Liver (tissue), 9 donors: ENCODE results near the gene ZSWIM6. TPM values are rescaled to one million over a fixed set of nuclear protein-coding genes. Genes with fewer than 3 reads are reported as not detected.

Experiments
- DNase-seq: peaks from one replicate; pipeline ENCODE4 v3.0.0-alpha.2; 2017; ENCODE audit warnings: low spot score
- H3K27ac ChIP-seq, 2 donors: one replicate each; pipeline ENCODE4 v1.7.0; 2013; ENCODE audit warnings: inconsistent platforms in 2 of 2, low read length in 2 of 2, control low read depth in 1 of 2, low read depth in 1 of 2, mild to moderate bottlenecking in 1 of 2
- H3K27me3 ChIP-seq, 4 donors: one replicate each; pipeline versions ENCODE4 v1.6.1 to v1.7.0; 2013; ENCODE audit warnings: low read length in 3 of 4, inconsistent platforms in 1 of 4, mild to moderate bottlenecking in 1 of 4, moderate library complexity in 1 of 4; ENCODE audit not compliant: control insufficient read depth in 4 of 4, insufficient read depth in 4 of 4
- H3K36me3 ChIP-seq, 4 donors: one replicate each; pipeline versions ENCODE4 v1.6.1 to v1.7.0; 2013; ENCODE audit warnings: low read length in 3 of 4, mild to moderate bottlenecking in 3 of 4, low read depth in 1 of 4, moderate library complexity in 1 of 4; ENCODE audit not compliant: control insufficient read depth in 4 of 4, insufficient read depth in 3 of 4
- H3K4me1 ChIP-seq, 4 donors: one replicate each; pipeline versions ENCODE4 v1.6.1 to v1.7.0; 2013; ENCODE audit warnings: low read length in 3 of 4, mild to moderate bottlenecking in 3 of 4, moderate library complexity in 1 of 4; ENCODE audit not compliant: control insufficient read depth in 4 of 4, insufficient read depth in 4 of 4
- H3K4me3 ChIP-seq, 3 donors: one replicate each; pipeline versions ENCODE4 v1.6.1 to v1.7.0; 2013; ENCODE audit warnings: low read length in 3 of 3, control low read depth in 1 of 3, low read depth in 1 of 3, mild to moderate bottlenecking in 1 of 3
- H3K9ac ChIP-seq, 2 donors: one replicate each; pipeline ENCODE4 v1.7.0; 2013; ENCODE audit warnings: low read length in 2 of 2, mild to moderate bottlenecking in 2 of 2, moderate library complexity in 2 of 2, control low read depth in 1 of 2, low read depth in 1 of 2
- H3K9me3 ChIP-seq, 4 donors: one replicate each; pipeline versions ENCODE4 v1.6.1 to v1.7.0; 2013; ENCODE audit warnings: low read length in 3 of 4; ENCODE audit not compliant: control insufficient read depth in 4 of 4
- CTCF ChIP-seq: fragments of 150-350 bp; IDR thresholded peaks from 2 replicates; pipeline ENCODE4 v1.5.1; 2017; ENCODE audit warnings: improper control_type of control experiment, low read depth, low read length; ENCODE audit not compliant: missing input control
- EGR1 ChIP-seq, 2 donors: IDR thresholded peaks; 2 replicates each; pipeline ENCODE4 v1.6.1; 2016 to 2018; ENCODE audit warnings: antibody characterized with exemption in 2 of 2, low read depth in 2 of 2
- FOXA1 ChIP-seq: IDR thresholded peaks from 2 replicates; pipeline ENCODE4 v1.6.1; 2016; ENCODE audit warnings: antibody characterized with exemption
- FOXA2 ChIP-seq: IDR thresholded peaks from 2 replicates; pipeline ENCODE4 v1.6.1; 2016; ENCODE audit warnings: antibody characterized with exemption
- GABPA ChIP-seq, 2 donors: IDR thresholded peaks in 1 of 2; conservative IDR thresholded peaks in 1 of 2; 2 replicates each; pipeline ENCODE4 v1.6.1; 2016; ENCODE audit warnings: antibody characterized with exemption in 2 of 2, mild to moderate bottlenecking in 1 of 2, moderate library complexity in 1 of 2
- HNF4A ChIP-seq, 2 donors: conservative IDR thresholded peaks; 2 replicates each; pipeline ENCODE4 v1.6.1; 2016; ENCODE audit warnings: antibody characterized with exemption in 2 of 2, mild to moderate bottlenecking in 2 of 2
- HNF4G ChIP-seq: IDR thresholded peaks from 2 replicates; pipeline ENCODE4 v1.6.1; 2016; ENCODE audit warnings: antibody characterized with exemption
- JUND ChIP-seq, 2 donors: IDR thresholded peaks; 2 replicates each; pipeline ENCODE4 v1.6.1; 2016; ENCODE audit warnings: antibody characterized with exemption in 2 of 2
- MAX ChIP-seq: IDR thresholded peaks from 2 replicates; pipeline ENCODE4 v1.6.1; 2016; ENCODE audit warnings: antibody characterized with exemption
- NR2F2 ChIP-seq: IDR thresholded peaks from 2 replicates; pipeline ENCODE4 v1.6.1; 2016; ENCODE audit warnings: antibody characterized with exemption
- RAD21 ChIP-seq, 2 donors: IDR thresholded peaks; 2 replicates each; pipeline ENCODE4 v1.6.1; 2016; ENCODE audit warnings: antibody characterized with exemption in 2 of 2, mild to moderate bottlenecking in 2 of 2
- REST ChIP-seq: IDR thresholded peaks from 2 replicates; pipeline ENCODE4 v1.6.1; 2016; ENCODE audit warnings: antibody characterized with exemption, mild to moderate bottlenecking
- RXRA ChIP-seq, 2 donors: IDR thresholded peaks; 2 replicates each; pipeline ENCODE4 v1.6.1; 2017 to 2018; ENCODE audit warnings: antibody characterized with exemption in 2 of 2, mild to moderate bottlenecking in 1 of 2
- SP1 ChIP-seq: IDR thresholded peaks from 2 replicates; pipeline ENCODE4 v1.6.1; 2018; ENCODE audit warnings: antibody characterized with exemption, mild to moderate bottlenecking
- TAF1 ChIP-seq: conservative IDR thresholded peaks from 2 replicates; pipeline ENCODE4 v1.6.1; 2016; ENCODE audit warnings: antibody characterized with exemption, mild to moderate bottlenecking
- YY1 ChIP-seq: IDR thresholded peaks from 2 replicates; pipeline ENCODE4 v1.6.1; 2016; ENCODE audit warnings: antibody characterized with exemption, mild to moderate bottlenecking
- WGBS: extraction: QIAGEN DNeasy Blood & Tissue Kit; methylation state at CpG from one replicate; pipeline ENCODE4 v1.1.7; 2013; 5-methylcytosine and 5-hydroxymethylcytosine counted together
- polyA plus RNA-seq, 2 donors: library from polyadenylated mRNA; stranded (reverse) in 1 of 2; unstranded in 1 of 2; fragments of 200-250 nt in 1 of 2; fragments of >200 nt in 1 of 2; fragmentation: Nextera tagmentation in 1 of 2; extraction: Ambion mirVana in 1 of 2; gene quantifications; one replicate each; pipeline versions ENCODE4 v1.2.1 to v1.2.3, GENCODE V29; 2013 to 2015
- total RNA-seq, 2 donors: library from RNA; depleted of rRNA; stranded (reverse); fragments of >200 nt; gene quantifications; one replicate each; pipeline ENCODE4 v1.2.3, GENCODE V29; 2014
- TF ChIP-seq, protein P1 (sequence below): IDR thresholded peaks from 2 replicates; pipeline ENCODE4 v1.6.1; 2016; ENCODE audit warnings: antibody characterized with exemption
- TF ChIP-seq, protein P2 (sequence below): IDR thresholded peaks from 2 replicates; pipeline ENCODE4 v1.6.1; 2016; ENCODE audit warnings: antibody characterized with exemption
- donor health status: healthy.
- donor health status: healthy.
- donor health status: healthy.
- donor health status: healthy.
- donor health status: healthy.

ZSWIM6 gene
- total and polyA plus RNA-seq, 4 donors, result 1.3 to 5.2 (median 3.3) TPM

GRCh38 chr5:61363401-61364114 lies 31.5 kb downstream of the ZSWIM6 start (continued):
- TF ChIP-seq, protein P1, sequence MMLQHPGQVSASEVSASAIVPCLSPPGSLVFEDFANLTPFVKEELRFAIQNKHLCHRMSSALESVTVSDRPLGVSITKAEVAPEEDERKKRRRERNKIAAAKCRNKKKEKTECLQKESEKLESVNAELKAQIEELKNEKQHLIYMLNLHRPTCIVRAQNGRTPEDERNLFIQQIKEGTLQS, result no peak
- TF ChIP-seq YY1 (no peak), EGR1 (IDR thresholded peaks at IDR 0.05; ENCODE audit: low read depth in 2 of 2) (no peak), MAX (no peak), RXRA (IDR thresholded peaks at IDR 0.05) (no peak), FOXA1 (no peak)
- TF ChIP-seq, protein P2, sequence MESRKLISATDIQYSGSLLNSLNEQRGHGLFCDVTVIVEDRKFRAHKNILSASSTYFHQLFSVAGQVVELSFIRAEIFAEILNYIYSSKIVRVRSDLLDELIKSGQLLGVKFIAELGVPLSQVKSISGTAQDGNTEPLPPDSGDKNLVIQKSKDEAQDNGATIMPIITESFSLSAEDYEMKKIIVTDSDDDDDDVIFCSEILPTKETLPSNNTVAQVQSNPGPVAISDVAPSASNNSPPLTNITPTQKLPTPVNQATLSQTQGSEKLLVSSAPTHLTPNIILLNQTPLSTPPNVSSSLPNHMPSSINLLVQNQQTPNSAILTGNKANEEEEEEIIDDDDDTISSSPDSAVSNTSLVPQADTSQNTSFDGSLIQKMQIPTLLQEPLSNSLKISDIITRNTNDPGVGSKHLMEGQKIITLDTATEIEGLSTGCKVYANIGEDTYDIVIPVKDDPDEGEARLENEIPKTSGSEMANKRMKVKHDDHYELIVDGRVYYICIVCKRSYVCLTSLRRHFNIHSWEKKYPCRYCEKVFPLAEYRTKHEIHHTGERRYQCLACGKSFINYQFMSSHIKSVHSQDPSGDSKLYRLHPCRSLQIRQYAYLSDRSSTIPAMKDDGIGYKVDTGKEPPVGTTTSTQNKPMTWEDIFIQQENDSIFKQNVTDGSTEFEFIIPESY, result no peak

GRCh38 chr5:61366497-61367240 lies 34.6 kb downstream of the ZSWIM6 start:
- no peak for DNase-seq
- H3K36me3 ChIP-seq, result no peaks in the 10 kb centered on the region
- H3K9ac ChIP-seq, result no peak overlapping the region
- no peaks in the 10 kb centered on the region for H3K4me1 ChIP-seq
- WGBS, result 95% methylated on average over 7 of the region's 7 CpGs
- H3K27ac ChIP-seq, result no peak overlapping the region
- no peaks in the 10 kb centered on the region for H3K9me3 ChIP-seq
- no peak for TF ChIP-seq JUND (IDR thresholded peaks at IDR 0.05)
- no peak for TF ChIP-seq EGR1 (IDR thresholded peaks at IDR 0.05; ENCODE audit: low read depth in 2 of 2)
- TF ChIP-seq RXRA (IDR thresholded peaks at IDR 0.05), result no peak
- TF ChIP-seq HNF4A (conservative IDR thresholded peaks at IDR 0.05), result no peak
- TF ChIP-seq NR2F2, result no peak
- no peak for TF ChIP-seq FOXA2
- TF ChIP-seq, protein P2, result no peak
- TF ChIP-seq SP1, result no peak
- no peak for TF ChIP-seq HNF4G
- TF ChIP-seq YY1, result no peak
- no peak for TF ChIP-seq CTCF
- TF ChIP-seq FOXA1, result no peak
- TF ChIP-seq GABPA (IDR thresholded peaks at IDR 0.05 in 1 of 2, conservative IDR thresholded peaks at IDR 0.05 in 1 of 2), result no peak
- TF ChIP-seq, protein P1, result no peak
- no peak for TF ChIP-seq TAF1
- TF ChIP-seq RAD21 (IDR thresholded peaks at IDR 0.05), result no peak
- TF ChIP-seq REST, result no peak
- TF ChIP-seq MAX, result no peak
- no peak overlapping the region for H3K4me3 ChIP-seq
- H3K27me3 ChIP-seq, result no peaks in the 10 kb centered on the region
